GM23338 (cell line): ENCODE data around the gene OSGEPL1. TPM values are rescaled to one million over a fixed set of nuclear protein-coding genes. Genes with fewer than 3 reads are reported as not detected.

Experiments
- ATAC-seq: fragments of 200-7000 bp; cut with Tn5 transposase; 3 replicates; pipeline ENCODE4 v1.9.1; 2020
- DNase-seq: peaks from one replicate; pipeline ENCODE4 v3.0.0-alpha.2; 2015; ENCODE audit warnings: low spot score
- H2AFZ ChIP-seq: fragments of 200-600 bp; sonication (generic); 2 replicates; pipeline ENCODE4 v1.8.0; 2016; ENCODE audit warnings: antibody characterized with exemption, mild to moderate bottlenecking, moderate library complexity
- H3F3A ChIP-seq: fragments of 200-600 bp; sonication (generic); replicated peaks from 2 replicates; pipeline ENCODE4 v1.8.0; 2017; ENCODE audit warnings: antibody characterized with exemption, mixed run types, low read depth
- H3K27ac ChIP-seq: fragments of 200-600 bp; sonication (generic); 2 replicates; pipeline ENCODE4 v1.6.1; 2016; ENCODE audit warnings: low read depth
- H3K27me3 ChIP-seq: fragments of 200-600 bp; sonication (generic); 2 replicates; pipeline ENCODE4 v1.8.0; 2016; ENCODE audit warnings: mild to moderate bottlenecking, mixed run types, moderate library complexity; ENCODE audit not compliant: insufficient read depth
- H3K36me3 ChIP-seq: fragments of 200-600 bp; sonication (generic); 2 replicates; pipeline ENCODE4 v1.8.0; 2016; ENCODE audit warnings: mild to moderate bottlenecking; ENCODE audit not compliant: insufficient read depth
- H3K4me1 ChIP-seq: fragments of 200-600 bp; sonication (generic); 2 replicates; pipeline ENCODE4 v1.8.0; 2016; ENCODE audit warnings: mild to moderate bottlenecking, moderate library complexity; ENCODE audit not compliant: insufficient read depth
- H3K4me2 ChIP-seq: fragments of 200-600 bp; sonication (generic); 2 replicates; pipeline ENCODE4 v1.7.1; 2017; ENCODE audit warnings: mixed run types
- H3K4me3 ChIP-seq: fragments of 200-600 bp; sonication (generic); 2 replicates; pipeline ENCODE4 v1.6.1; 2016; ENCODE audit warnings: mixed run types
- H3K79me2 ChIP-seq: fragments of 200-600 bp; sonication (generic); replicated peaks from 2 replicates; pipeline ENCODE4 v1.8.0; 2017; ENCODE audit warnings: mild to moderate bottlenecking; ENCODE audit not compliant: insufficient read depth
- H3K9me2 ChIP-seq: fragments of 200-600 bp; sonication (generic); 2 replicates; pipeline ENCODE4 v1.8.0; 2017; ENCODE audit not compliant: insufficient read depth
- H4K20me1 ChIP-seq: fragments of 200-600 bp; sonication (generic); replicated peaks from 2 replicates; pipeline ENCODE4 v1.8.0; 2017; ENCODE audit warnings: mild to moderate bottlenecking; ENCODE audit not compliant: insufficient read depth
- H3K27ac Mint-ChIP-seq: 2 replicates; pipeline ENCODE4 v1.8.0; 2020; ENCODE audit warnings: inconsistent platforms, mild to moderate bottlenecking, moderate library complexity, mixed read lengths
- H3K27me3 Mint-ChIP-seq: 3 replicates; pipeline ENCODE4 v1.8.0; 2022; ENCODE audit warnings: low read depth, mild to moderate bottlenecking, moderate library complexity, mixed read lengths, inconsistent platforms; ENCODE audit not compliant: insufficient read depth, poor library complexity
- H3K36me3 Mint-ChIP-seq: 3 replicates; pipeline ENCODE4 v1.8.0; 2021; ENCODE audit warnings: low read depth, mild to moderate bottlenecking, inconsistent platforms, moderate library complexity, mixed read lengths
- H3K4me1 Mint-ChIP-seq: 3 replicates; pipeline ENCODE4 v1.8.0; 2020; ENCODE audit warnings: mild to moderate bottlenecking, inconsistent platforms, mixed read lengths
- H3K4me3 Mint-ChIP-seq: 3 replicates; pipeline ENCODE4 v1.8.0; 2021; ENCODE audit warnings: moderate library complexity, mild to moderate bottlenecking, inconsistent platforms, mixed read lengths
- H3K9me3 Mint-ChIP-seq: 3 replicates; pipeline ENCODE4 v1.8.0; 2020; ENCODE audit warnings: moderate library complexity, mild to moderate bottlenecking, inconsistent platforms, mixed read lengths
- CREB1 ChIP-seq: fragments of 250-450 bp; sonication (Bioruptor Pico); IDR thresholded peaks from 2 replicates; pipeline ENCODE4 v1.5.0; 2020; ENCODE audit warnings: low read depth, mild to moderate bottlenecking, moderate library complexity
- CTCF ChIP-seq, 2 experiments: fragments of 200-600 bp in 1 of 2; sonication (generic) in 1 of 2; conservative IDR thresholded peaks; 2 replicates each; pipeline versions ENCODE4 v1.5.1 to v1.6.1; 2016 to 2017; ENCODE audit warnings: antibody characterized with exemption in 2 of 2, low read depth in 2 of 2, mild to moderate bottlenecking in 2 of 2, moderate library complexity in 1 of 2
- ETS1 ChIP-seq: IDR thresholded peaks from 2 replicates; pipeline ENCODE4 v1.6.1; 2016; ENCODE audit warnings: antibody characterized with exemption
- EZH2 ChIP-seq: fragments of 200-600 bp; sonication (generic); IDR thresholded peaks from one replicate; pipeline ENCODE4 v1.8.0; 2017; ENCODE audit warnings: antibody characterized with exemption, mild to moderate bottlenecking, low read depth; ENCODE audit not compliant: unreplicated experiment
- EZH2phosphoT487 ChIP-seq: fragments of 200-600 bp; sonication (generic); IDR thresholded peaks from one replicate; pipeline ENCODE4 v1.8.1; 2018; ENCODE audit warnings: antibody characterized with exemption; ENCODE audit not compliant: unreplicated experiment
- JUNB ChIP-seq: IDR thresholded peaks from one replicate; pipeline ENCODE4 v1.6.1; 2016; ENCODE audit warnings: antibody characterized with exemption; ENCODE audit not compliant: unreplicated experiment
- NANOG ChIP-seq: IDR thresholded peaks from 2 replicates; pipeline ENCODE4 v1.6.1; 2016; ENCODE audit warnings: antibody characterized with exemption, borderline replicate concordance
- POLR2AphosphoS5 ChIP-seq: IDR thresholded peaks from 2 replicates; pipeline ENCODE4 v1.6.1; 2016; ENCODE audit warnings: antibody characterized with exemption, low read depth
- REST ChIP-seq: IDR thresholded peaks from one replicate; pipeline ENCODE4 v1.6.1; 2018; ENCODE audit warnings: antibody characterized with exemption; ENCODE audit not compliant: unreplicated experiment
- STAT1 ChIP-seq: IDR thresholded peaks from one replicate; pipeline ENCODE4 v1.6.1; 2016; ENCODE audit warnings: antibody characterized with exemption; ENCODE audit not compliant: unreplicated experiment
- ZNF114 ChIP-seq: fragments of 250-450 bp; sonication (Bioruptor Pico); IDR thresholded peaks from 2 replicates; pipeline ENCODE4 v1.5.0; 2020; ENCODE audit warnings: mild to moderate bottlenecking, moderate library complexity
- ZNF331 ChIP-seq: fragments of 250-450 bp; sonication (Bioruptor Pico); IDR thresholded peaks from 2 replicates; pipeline ENCODE4 v1.5.0; 2020; ENCODE audit warnings: low read depth, mild to moderate bottlenecking, moderate library complexity
- ZNF462 ChIP-seq: fragments of 250-450 bp; sonication (Bioruptor Pico); IDR thresholded peaks from 2 replicates; pipeline ENCODE4 v1.5.0; 2020; ENCODE audit warnings: mild to moderate bottlenecking, moderate library complexity
- polyA plus RNA-seq: library from polyadenylated mRNA; unstranded; fragments of >200 nt; fragmentation: Nextera tagmentation; extraction: Ambion mirVana; gene quantifications from 2 replicates; pipeline ENCODE4 v1.2.1, GENCODE V29; 2016
- total RNA-seq: library from RNA; depleted of rRNA; stranded (reverse); fragments of >200 nt; shearing (Covaris generic); gene quantifications from 2 replicates; pipeline ENCODE4 v1.2.3, GENCODE V29; 2014

The OSGEPL1 gene
- total and polyA plus RNA-seq, 2 experiments from 2014 or later, result 19.6 to 23.1 TPM

- no peaks in the 10 kb centered on the region for H4K20me1 ChIP-seq
- no peak overlapping the region for H3K27ac ChIP-seq
- no peak overlapping the region for H3K4me2 ChIP-seq
- no peaks in the 10 kb centered on the region for H3K27me3 ChIP-seq
- H3F3A ChIP-seq, result no peaks in the 10 kb centered on the region; the same call in 1 of the 2 replicates
- no peak overlapping the region for H3K4me3 Mint-ChIP-seq
- H3K4me1 ChIP-seq, result peaks cover 4% of the 10 kb centered on the region; the same call in 1 of the 2 replicates
- no peak overlapping the region for H2AFZ ChIP-seq
- H3K27ac Mint-ChIP-seq, result no peak overlapping the region
- H3K9me3 Mint-ChIP-seq, result no peaks in the 10 kb centered on the region
- peaks cover 5% of the 10 kb centered on the region; the same call in 1 of the 2 replicates for H3K79me2 ChIP-seq
- ATAC-seq (no peak), DNase-seq (no peak)
- no peak overlapping the region for H3K4me3 ChIP-seq
- no peaks in the 10 kb centered on the region for H3K27me3 Mint-ChIP-seq
- TF ChIP-seq STAT1 (no peak), ZNF114 (no peak), JUNB (no peak), EZH2phosphoT487 (no peak), CTCF (conservative IDR thresholded peaks at IDR 0.05; ENCODE audit: low read depth in 2 of 2) (no peak), ETS1 (no peak), REST (no peak), EZH2 (no peak), ZNF462 (CRISPR knock-in tag) (no peak), CREB1 (CRISPR knock-in tag) (no peak), NANOG (no peak), ZNF331 (CRISPR knock-in tag) (no peak), POLR2AphosphoS5 (no peak)
- H3K36me3 ChIP-seq, result no peaks in the 10 kb centered on the region
- no peaks in the 10 kb centered on the region for H3K4me1 Mint-ChIP-seq
- no peaks in the 10 kb centered on the region for H3K9me2 ChIP-seq
- H3K36me3 Mint-ChIP-seq, result no peaks in the 10 kb centered on the region
These were observed 6.2 kb downstream of the OSGEPL1 start for GRCh38 chr2:189756311-189756952.
